ENCODE data around the gene DLGAP1. TPM values are rescaled to one million over a fixed set of nuclear protein-coding genes. Genes with fewer than 3 reads are reported as not detected.

The DLGAP1 gene
- total and polyA plus RNA-seq, 2 of the 4 experiments (the other 2 are of a cell fraction), result under 0.01 to 0.09 TPM

DNA sequence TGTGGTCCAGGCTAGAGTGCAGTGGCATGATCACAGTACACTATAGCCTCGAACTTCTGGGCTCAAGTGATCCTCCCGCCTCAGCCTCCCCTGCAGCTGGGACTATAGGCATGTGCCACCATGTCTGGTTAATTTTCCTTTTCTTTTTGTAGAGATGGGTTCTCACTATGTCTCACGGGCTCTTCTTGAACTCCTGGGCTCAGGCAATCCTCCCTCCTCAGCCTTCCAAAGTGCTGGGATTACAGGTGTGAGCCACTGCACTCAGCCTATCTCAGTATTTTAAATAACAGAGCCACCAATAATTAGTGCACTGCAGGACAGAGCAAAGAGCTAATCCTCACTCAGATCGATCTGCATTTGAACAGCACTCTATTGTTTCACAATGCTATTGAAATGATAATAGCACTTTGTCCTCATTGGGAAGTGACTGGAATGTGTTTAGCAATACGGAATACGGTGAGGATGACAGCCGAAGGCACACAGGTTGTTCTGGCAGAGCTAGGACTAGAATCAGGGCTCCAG, 335.9 kb downstream of the DLGAP1 start:
- Histone ChIP-seq H4K5ac (ENCODE audit: low read depth, low read length) (no peak overlapping the region), H3K9me1 (ENCODE audit: insufficient read depth, low read length) (no peaks in the 10 kb centered on the region), H3K9ac (ENCODE audit: low read depth, low read length) (no peak overlapping the region), H3K9me3 (ENCODE audit: control insufficient read depth, insufficient read depth, low read length) (0 out of 2 replicates have a peak, but pooled peaks cover 2% of the 10 kb centered on the region), H3K79me1 (ENCODE audit: low read depth in 1 of 2, low read length in 2 of 2) (no peaks in the 10 kb centered on the region), H4K8ac (ENCODE audit: low read depth in 2 of 2, low read length in 2 of 2) (no peak overlapping the region), H3K23ac (ENCODE audit: low read depth, low read length) (no peak overlapping the region), H2BK5ac (ENCODE audit: low read depth, low read length, poor library complexity, severe bottlenecking) (no peak overlapping the region), H2BK15ac (ENCODE audit: low read depth, low read length) (no peak overlapping the region), H3K36me3 (ENCODE audit: control insufficient read depth, insufficient read depth, low read length) (no peaks in the 10 kb centered on the region), H4K20me1 (ENCODE audit: insufficient read depth, low read length) (no peaks in the 10 kb centered on the region), H2BK20ac (ENCODE audit: low read depth, low read length) (no peak overlapping the region), H3K4me2 (ENCODE audit: low read depth, low read length) (no peak overlapping the region), H4K91ac (ENCODE audit: insufficient read depth, low read depth, low read length) (no peak overlapping the region), H3K4me1 (ENCODE audit: control insufficient read depth, insufficient read depth, low read length) (no peaks in the 10 kb centered on the region), H3K14ac (replicated peaks; ENCODE audit: low read depth, low read length) (no peak overlapping the region), H2AK5ac (ENCODE audit: low read depth, low read length) (no peak overlapping the region), H3K4ac (ENCODE audit: low read depth, low read length) (no peak overlapping the region), H3K4me3 (ENCODE audit: insufficient read depth, low read depth, low read length) (no peak overlapping the region), H2AFZ (replicated peaks; ENCODE audit: low read length, poor library complexity) (no peak overlapping the region), H3K27me3 (ENCODE audit: control insufficient read depth, insufficient read depth, low read length) (no peaks in the 10 kb centered on the region), H2AK9ac (replicated peaks; ENCODE audit: low read depth, low read length, poor library complexity) (no peak overlapping the region), H3K56ac (ENCODE audit: extremely low read depth, insufficient read depth, low read length) (no peak overlapping the region), H3K18ac (ENCODE audit: low read depth, low read length) (no peak overlapping the region), H2BK120ac (ENCODE audit: low read depth, low read length) (no peak overlapping the region), H3K27ac (ENCODE audit: insufficient read depth, low read length) (no peak overlapping the region)
- POLR2A ChIA-PET (ENCODE audit: unreplicated experiment), result no interaction called here
- no TSS peak for BruUV-seq (replicated peaks)
- dilution Hi-C loops (cut with HindIII; ENCODE audit: low sequenced_read_pairs, unreplicated experiment) (no loop called here), intact Hi-C loops (cut with micrococcal nuclease) (no loop called here), in situ Hi-C loops (cut with MboI; ENCODE audit: low sequenced_read_pairs) (no loop called here)
- DNase-seq (no peak), ATAC-seq (ENCODE audit: low read depth) (no peak)
- CTCF ChIA-PET, result no interaction called here
- 60% methylated on average over 1 of the region's 7 CpGs; no CpG with 5 or more reads in 1 of the 2 experiments for WGBS, 2 experiments (ENCODE audit: extremely low coverage in 2 of 2, insufficient read length in 1 of 2)
- TF ChIP-seq RFX5 (IDR thresholded peaks at IDR 0.05; ENCODE audit: low read depth, low read length), result no peak
- TF ChIP-seq FOS (IDR thresholded peaks at IDR 0.05; ENCODE audit: low read depth, low read length), result no peak
- TF ChIP-seq MAFK (IDR thresholded peaks at IDR 0.05; ENCODE audit: low read depth, low read length), result no peak
- TF ChIP-seq, protein P1, sequence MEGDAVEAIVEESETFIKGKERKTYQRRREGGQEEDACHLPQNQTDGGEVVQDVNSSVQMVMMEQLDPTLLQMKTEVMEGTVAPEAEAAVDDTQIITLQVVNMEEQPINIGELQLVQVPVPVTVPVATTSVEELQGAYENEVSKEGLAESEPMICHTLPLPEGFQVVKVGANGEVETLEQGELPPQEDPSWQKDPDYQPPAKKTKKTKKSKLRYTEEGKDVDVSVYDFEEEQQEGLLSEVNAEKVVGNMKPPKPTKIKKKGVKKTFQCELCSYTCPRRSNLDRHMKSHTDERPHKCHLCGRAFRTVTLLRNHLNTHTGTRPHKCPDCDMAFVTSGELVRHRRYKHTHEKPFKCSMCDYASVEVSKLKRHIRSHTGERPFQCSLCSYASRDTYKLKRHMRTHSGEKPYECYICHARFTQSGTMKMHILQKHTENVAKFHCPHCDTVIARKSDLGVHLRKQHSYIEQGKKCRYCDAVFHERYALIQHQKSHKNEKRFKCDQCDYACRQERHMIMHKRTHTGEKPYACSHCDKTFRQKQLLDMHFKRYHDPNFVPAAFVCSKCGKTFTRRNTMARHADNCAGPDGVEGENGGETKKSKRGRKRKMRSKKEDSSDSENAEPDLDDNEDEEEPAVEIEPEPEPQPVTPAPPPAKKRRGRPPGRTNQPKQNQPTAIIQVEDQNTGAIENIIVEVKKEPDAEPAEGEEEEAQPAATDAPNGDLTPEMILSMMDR (conservative IDR thresholded peaks at IDR 0.05; ENCODE audit: low read depth, low read length), result no peak
- no peak for TF ChIP-seq NFE2L2 (IDR thresholded peaks at IDR 0.05; ENCODE audit: low read depth, low read length)
- no peak for TF ChIP-seq BHLHE40 (IDR thresholded peaks at IDR 0.05; ENCODE audit: low read depth, low read length)
- TF ChIP-seq CHD1 (IDR thresholded peaks at IDR 0.05; ENCODE audit: low read depth, low read length), result no peak
- no peak for TF ChIP-seq MAZ (IDR thresholded peaks at IDR 0.05; ENCODE audit: borderline replicate concordance, low read depth, low read length)
- TF ChIP-seq, protein P2, sequence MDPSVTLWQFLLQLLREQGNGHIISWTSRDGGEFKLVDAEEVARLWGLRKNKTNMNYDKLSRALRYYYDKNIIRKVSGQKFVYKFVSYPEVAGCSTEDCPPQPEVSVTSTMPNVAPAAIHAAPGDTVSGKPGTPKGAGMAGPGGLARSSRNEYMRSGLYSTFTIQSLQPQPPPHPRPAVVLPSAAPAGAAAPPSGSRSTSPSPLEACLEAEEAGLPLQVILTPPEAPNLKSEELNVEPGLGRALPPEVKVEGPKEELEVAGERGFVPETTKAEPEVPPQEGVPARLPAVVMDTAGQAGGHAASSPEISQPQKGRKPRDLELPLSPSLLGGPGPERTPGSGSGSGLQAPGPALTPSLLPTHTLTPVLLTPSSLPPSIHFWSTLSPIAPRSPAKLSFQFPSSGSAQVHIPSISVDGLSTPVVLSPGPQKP (IDR thresholded peaks at IDR 0.05; ENCODE audit: borderline replicate concordance, low read depth, low read length), result no peak
- TF ChIP-seq, protein P3, sequence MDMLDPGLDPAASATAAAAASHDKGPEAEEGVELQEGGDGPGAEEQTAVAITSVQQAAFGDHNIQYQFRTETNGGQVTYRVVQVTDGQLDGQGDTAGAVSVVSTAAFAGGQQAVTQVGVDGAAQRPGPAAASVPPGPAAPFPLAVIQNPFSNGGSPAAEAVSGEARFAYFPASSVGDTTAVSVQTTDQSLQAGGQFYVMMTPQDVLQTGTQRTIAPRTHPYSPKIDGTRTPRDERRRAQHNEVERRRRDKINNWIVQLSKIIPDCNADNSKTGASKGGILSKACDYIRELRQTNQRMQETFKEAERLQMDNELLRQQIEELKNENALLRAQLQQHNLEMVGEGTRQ (IDR thresholded peaks at IDR 0.05; ENCODE audit: low read depth, low read length), result no peak
- no peak for TF ChIP-seq RAD21 (IDR thresholded peaks at IDR 0.05; ENCODE audit: low read length)
- no peak for TF ChIP-seq CEBPB (IDR thresholded peaks at IDR 0.05; ENCODE audit: low read depth, low read length)
- TF ChIP-seq POLR2A (IDR thresholded peaks at IDR 0.05; ENCODE audit: low read depth, low read length), result no peak
